ENCODE results near the gene CLASRP.

The CLASRP gene

GRCh38 chr19:45066921-45067661 is 28.2 kb downstream of the CLASRP start:
- peaks cover 72% of the 10 kb centered on the region for H3K36me3 ChIP-seq (ENCODE audit: insufficient read depth, low read length)
- 92% methylated on average over 38 of the region's 38 CpGs for WGBS

GRCh38 chr19:45068041-45068440 is 29.2 kb downstream of the CLASRP start:
- no peaks in the 10 kb centered on the region for H3K9me3 ChIP-seq (ENCODE audit: insufficient read depth, low read depth, low read length)
- peaks cover 69% of the 10 kb centered on the region for H3K36me3 ChIP-seq (ENCODE audit: insufficient read depth, low read length)

More at GRCh38 chr19:45066921-45067661, 28.2 kb downstream of the CLASRP start:
- Histone ChIP-seq H3K9ac (ENCODE audit: low read depth, low read length) (no peak overlapping the region), H3K4me1 (ENCODE audit: insufficient read depth, low read length) (no peaks in the 10 kb centered on the region), H3K27ac (ENCODE audit: low read depth, low read length) (no peak overlapping the region), H3K4me3 (ENCODE audit: low read length) (no peak overlapping the region), H3K27me3 (ENCODE audit: insufficient read depth, low read length) (no peaks in the 10 kb centered on the region), H3K9me3 (ENCODE audit: insufficient read depth, low read depth, low read length) (no peaks in the 10 kb centered on the region)

GRCh38 chr19:45069056-45069455 is 30.2 kb downstream of the CLASRP start:
- Histone ChIP-seq H3K4me1 (ENCODE audit: insufficient read depth, low read length) (no peaks in the 10 kb centered on the region), H3K9ac (ENCODE audit: low read depth, low read length) (no peak overlapping the region), H3K9me3 (ENCODE audit: insufficient read depth, low read depth, low read length) (no peaks in the 10 kb centered on the region), H3K27ac (ENCODE audit: low read depth, low read length) (no peak overlapping the region), H3K36me3 (ENCODE audit: insufficient read depth, low read length) (peaks cover 59% of the 10 kb centered on the region), H3K27me3 (ENCODE audit: insufficient read depth, low read length) (no peaks in the 10 kb centered on the region), H3K4me3 (ENCODE audit: low read length) (no peak overlapping the region)
- 76% methylated on average over 13 of the region's 13 CpGs for WGBS

More at GRCh38 chr19:45068041-45068440, 29.2 kb downstream of the CLASRP start:
- no peaks in the 10 kb centered on the region for H3K27me3 ChIP-seq (ENCODE audit: insufficient read depth, low read length)
- H3K4me3 ChIP-seq (ENCODE audit: low read length) = no peak overlapping the region
- no peak overlapping the region for H3K27ac ChIP-seq (ENCODE audit: low read depth, low read length)
- no peak overlapping the region for H3K9ac ChIP-seq (ENCODE audit: low read depth, low read length)
- WGBS = 94% methylated on average over 7 of the region's 10 CpGs
- no peaks in the 10 kb centered on the region for H3K4me1 ChIP-seq (ENCODE audit: insufficient read depth, low read length)

GRCh38 chr19:45070214-45070613 is 31.4 kb downstream of the CLASRP start:
- peaks cover 53% of the 10 kb centered on the region for H3K36me3 ChIP-seq (ENCODE audit: insufficient read depth, low read length)
- no peak overlapping the region for H3K9ac ChIP-seq (ENCODE audit: low read depth, low read length)
- no peak overlapping the region for H3K27ac ChIP-seq (ENCODE audit: low read depth, low read length)
- no peak overlapping the region for H3K4me3 ChIP-seq (ENCODE audit: low read length)
- H3K4me1 ChIP-seq (ENCODE audit: insufficient read depth, low read length) = peaks cover 9% of the 10 kb centered on the region
- no peaks in the 10 kb centered on the region for H3K9me3 ChIP-seq (ENCODE audit: insufficient read depth, low read depth, low read length)
- 96% methylated on average over 6 of the region's 6 CpGs for WGBS
- H3K27me3 ChIP-seq (ENCODE audit: insufficient read depth, low read length) = no peaks in the 10 kb centered on the region

- WGBS = 93% methylated on average over 19 of the region's 19 CpGs
- peaks cover 9% of the 10 kb centered on the region for H3K4me1 ChIP-seq (ENCODE audit: insufficient read depth, low read length)
- H3K4me3 ChIP-seq (ENCODE audit: low read length) = no peak overlapping the region
- H3K9ac ChIP-seq (ENCODE audit: low read depth, low read length) = no peak overlapping the region
- no peaks in the 10 kb centered on the region for H3K27me3 ChIP-seq (ENCODE audit: insufficient read depth, low read length)
- no peaks in the 10 kb centered on the region for H3K9me3 ChIP-seq (ENCODE audit: insufficient read depth, low read depth, low read length)
- peaks cover 45% of the 10 kb centered on the region for H3K36me3 ChIP-seq (ENCODE audit: insufficient read depth, low read length)
- no peak overlapping the region for H3K27ac ChIP-seq (ENCODE audit: low read depth, low read length)
These were observed 32.2 kb downstream of the CLASRP start for GRCh38 chr19:45070861-45071544.

GRCh38 chr19:45071545-45071938 is 32.7 kb downstream of the CLASRP start:
- Histone ChIP-seq H3K9me3 (ENCODE audit: insufficient read depth, low read depth, low read length) (no peaks in the 10 kb centered on the region), H3K9ac (ENCODE audit: low read depth, low read length) (no peak overlapping the region), H3K27me3 (ENCODE audit: insufficient read depth, low read length) (no peaks in the 10 kb centered on the region), H3K4me1 (ENCODE audit: insufficient read depth, low read length) (peaks cover 10% of the 10 kb centered on the region), H3K36me3 (ENCODE audit: insufficient read depth, low read length) (peaks cover 45% of the 10 kb centered on the region), H3K27ac (ENCODE audit: low read depth, low read length) (no peak overlapping the region), H3K4me3 (ENCODE audit: low read length) (no peak overlapping the region)
- 96% methylated on average over 25 of the region's 25 CpGs for WGBS

- Histone ChIP-seq H3K36me3 (ENCODE audit: insufficient read depth, low read length) (peaks cover 45% of the 10 kb centered on the region), H3K9me3 (ENCODE audit: insufficient read depth, low read depth, low read length) (no peaks in the 10 kb centered on the region), H3K27ac (ENCODE audit: low read depth, low read length) (no peak overlapping the region), H3K4me1 (ENCODE audit: insufficient read depth, low read length) (peaks cover 16% of the 10 kb centered on the region), H3K27me3 (ENCODE audit: insufficient read depth, low read length) (no peaks in the 10 kb centered on the region), H3K9ac (ENCODE audit: low read depth, low read length) (no peak overlapping the region), H3K4me3 (ENCODE audit: low read length) (no peak overlapping the region)
- WGBS = 95% methylated on average over 34 of the region's 34 CpGs
These were observed 33.3 kb downstream of the CLASRP start for GRCh38 chr19:45071969-45072790.

GRCh38 chr19:45074744-45075300 is 36.0 kb downstream of the CLASRP start:
- Histone ChIP-seq H3K36me3 (ENCODE audit: insufficient read depth, low read length) (peaks cover 31% of the 10 kb centered on the region), H3K9me3 (ENCODE audit: insufficient read depth, low read depth, low read length) (no peaks in the 10 kb centered on the region), H3K27ac (ENCODE audit: low read depth, low read length) (peak overlapping the region; percentile 48; the same call in 1 of the 2 replicates), H3K4me1 (ENCODE audit: insufficient read depth, low read length) (peaks cover 31% of the 10 kb centered on the region), H3K9ac (ENCODE audit: low read depth, low read length) (no peak overlapping the region), H3K27me3 (ENCODE audit: insufficient read depth, low read length) (no peaks in the 10 kb centered on the region), H3K4me3 (ENCODE audit: low read length) (peak overlapping the region; percentile 77)
- 30% methylated on average over 11 of the region's 11 CpGs for WGBS

- H3K4me1 ChIP-seq (ENCODE audit: insufficient read depth, low read length) = peaks cover 36% of the 10 kb centered on the region
- H3K4me3 ChIP-seq (ENCODE audit: low read length) = peak overlapping the region; percentile 77
- no peaks in the 10 kb centered on the region for H3K27me3 ChIP-seq (ENCODE audit: insufficient read depth, low read length)
- peaks cover 24% of the 10 kb centered on the region for H3K36me3 ChIP-seq (ENCODE audit: insufficient read depth, low read length)
- peak overlapping the region; percentile 48; the same call in 1 of the 2 replicates for H3K27ac ChIP-seq (ENCODE audit: low read depth, low read length)
- no peaks in the 10 kb centered on the region for H3K9me3 ChIP-seq (ENCODE audit: insufficient read depth, low read depth, low read length)
- peak overlapping the region; percentile 58 for H3K9ac ChIP-seq (ENCODE audit: low read depth, low read length)
- WGBS = under 1% methylated on average over 20 of the region's 26 CpGs
These were observed 36.6 kb downstream of the CLASRP start for GRCh38 chr19:45075301-45076028.

- peak within 1 kb of the TSS; percentile 77; the same call in 1 of the 2 replicates for H3K27ac ChIP-seq (ENCODE audit: low read depth, low read length)
- no peaks in the 10 kb centered on the region for H3K27me3 ChIP-seq (ENCODE audit: insufficient read depth, low read length)
- WGBS = 2% methylated on average over 81 of the region's 81 CpGs
- peaks cover 17% of the 10 kb centered on the region for H3K36me3 ChIP-seq (ENCODE audit: insufficient read depth, low read length)
- H3K4me1 ChIP-seq (ENCODE audit: insufficient read depth, low read length) = peaks cover 41% of the 10 kb centered on the region
- no peaks in the 10 kb centered on the region for H3K9me3 ChIP-seq (ENCODE audit: insufficient read depth, low read depth, low read length)
- H3K4me3 ChIP-seq (ENCODE audit: low read length) = peak within 1 kb of the TSS; percentile 77
- H3K9ac ChIP-seq (ENCODE audit: low read depth, low read length) = peak within 1 kb of the TSS; percentile 58
These were observed 37.4 kb downstream of the CLASRP start, which contains the start of gene ZNF296 for GRCh38 chr19:45076029-45076850. ZNF296 (minus strand) TSS chr19:45076478; CDS start chr19:45076373, 105 bp downstream.

All from HUES64 (cell line).